GM18519 (cell line): ENCODE results near the gene INA.
"Not testable (repeated sequence)": the region's sequence is repeated elsewhere in the genome, so short reads cannot be mapped to it uniquely, and the experiment has no call there.

Source experiments
- ATAC-seq: cut with Tn5 transposase; IDR thresholded peaks from one replicate; pipeline ENCODE4 v1.9.1; 2021; ENCODE audit warnings: mild to moderate bottlenecking, moderate library complexity; ENCODE audit not compliant: unreplicated experiment, low FRiP score

Gene INA

GRCh38 chr10:103276896-103277712, at the start of gene INA:
Gene INA, plus strand, starts transcription at chr10:103277138. Its CDS starts 74 bp downstream, at chr10:103277212.
- ATAC-seq: no peak

GRCh38 chr10:103227416-103227815, 49.5 kb upstream of the INA start:
- ATAC-seq: no peak

GRCh38 chr10:103231047-103231551, 45.8 kb upstream of the INA start:
- ATAC-seq: no peak

- ATAC-seq: no peak
Observed at GRCh38 chr10:103232131-103232673, 44.7 kb upstream of the INA start.

GRCh38 chr10:103232772-103233488, 44.0 kb upstream of the INA start:
- no peak for ATAC-seq

GRCh38 chr10:103235775-103236174, 41.2 kb upstream of the INA start:
- no peak for ATAC-seq

- ATAC-seq: no peak
Observed at GRCh38 chr10:103238506-103239252, 38.3 kb upstream of the INA start.

- no peak for ATAC-seq
Observed at GRCh38 chr10:103241262-103242011, 35.5 kb upstream of the INA start.

- ATAC-seq: no peak
Observed at GRCh38 chr10:103244666-103245271, 32.2 kb upstream of the INA start.

GRCh38 chr10:103245587-103245986, 31.4 kb upstream of the INA start, which contains the start of gene RPEL1:
Gene RPEL1, plus strand, starts transcription at chr10:103245887. Its CDS starts 110 bp downstream, at chr10:103245997.
- not testable (repeated sequence) for ATAC-seq

GRCh38 chr10:103246324-103246723, 30.6 kb upstream of the INA start:
- ATAC-seq: no peak

GRCh38 chr10:103254113-103254512, 22.8 kb upstream of the INA start:
- no peak for ATAC-seq

- no peak for ATAC-seq
Observed at GRCh38 chr10:103254538-103255325, 22.2 kb upstream of the INA start.

GRCh38 chr10:103256613-103257012, 20.3 kb upstream of the INA start:
- ATAC-seq: no peak

- no peak for ATAC-seq
Observed at GRCh38 chr10:103257812-103258211, 19.1 kb upstream of the INA start.

GRCh38 chr10:103258928-103259327, 18.0 kb upstream of the INA start:
- ATAC-seq: not testable (repeated sequence)

- ATAC-seq: no peak
Observed at GRCh38 chr10:103259989-103260388, 16.9 kb upstream of the INA start.

- no peak for ATAC-seq
Observed at GRCh38 chr10:103262229-103262628, 14.7 kb upstream of the INA start.
